Lower leg skin (tissue), 4 donors: ENCODE measurements around the gene TBC1D24. TPM values are rescaled to one million over a fixed set of nuclear protein-coding genes. Genes with fewer than 3 reads are reported as not detected.
A peak's percentile ranks its signal among the peaks of the same experiment; 100 is the strongest.

Source experiments
- DNase-seq, 2 donors: peaks; one replicate each; pipeline ENCODE4 v3.0.0-alpha.2; 2019; ENCODE audit warnings: low spot score in 2 of 2
- H3K4me3 ChIP-seq: fragments of 200-600 bp; sonication (generic); 2 replicates; pipeline ENCODE4 v1.5.1; 2017; ENCODE audit warnings: mild to moderate bottlenecking, low read depth; ENCODE audit not compliant: poor library complexity, severe bottlenecking
- CTCF ChIP-seq, 3 donors: fragments of 450-650 bp; IDR thresholded peaks; one replicate each; pipeline ENCODE4 v1.5.1; 2016; ENCODE audit warnings: antibody characterized with exemption in 3 of 3, mild to moderate bottlenecking in 3 of 3, moderate library complexity in 2 of 3
- POLR2A ChIP-seq, 2 donors: fragments of 450-650 bp; IDR thresholded peaks; one replicate each; pipeline ENCODE4 v1.6.1; 2016 to 2017; ENCODE audit warnings: antibody characterized with exemption in 2 of 2, mild to moderate bottlenecking in 1 of 2, moderate library complexity in 1 of 2
- WGBS, 2 donors: methylation state at CpG; one replicate each; pipeline ENCODE4 v1.1.5; 2018; 5-methylcytosine and 5-hydroxymethylcytosine counted together
- intact Hi-C: fragments of 100-400 bp; cut with DNase I; formaldehyde crosslinking; loops from one replicate; pipeline ENCODE4 v1.15.0; 2023; ENCODE audit warnings: low total_unique reads
- total RNA-seq, 4 donors: library from RNA; depleted of rRNA; stranded (reverse); fragments of >200 nt; gene quantifications; one replicate each; pipeline ENCODE4 v1.1.0, GENCODE V29; 2016

Gene TBC1D24
- total RNA-seq, 4 donors from 2014 or later: 12.1 to 19.1 (median 15.3) TPM

- TF ChIP-seq POLR2A (IDR thresholded peaks at IDR 0.05) (no peak), CTCF (IDR thresholded peaks at IDR 0.05) (no peak)
- intact Hi-C loops: no loop called here
- DNase-seq: no peak
- H3K4me3 ChIP-seq: no peak overlapping the region
- WGBS, 2 donors: 89 to 90% methylated on average over 23 to 28 of the region's 28 CpGs
Measured at GRCh38 chr16:2455081-2455845, 19.7 kb upstream of the TBC1D24 start.

- intact Hi-C loops: no loop called here
- no peak for TF ChIP-seq POLR2A (IDR thresholded peaks at IDR 0.05)
- TF ChIP-seq CTCF (IDR thresholded peaks at IDR 0.05): no peak
- WGBS, 2 donors: 93 to 98% methylated on average over 17 to 21 of the region's 21 CpGs
- DNase-seq: no peak
- H3K4me3 ChIP-seq: no peak overlapping the region
Measured at GRCh38 chr16:2456551-2457153, 18.3 kb upstream of the TBC1D24 start.

GRCh38 chr16:2457267-2457666, 17.7 kb upstream of the TBC1D24 start:
- DNase-seq: no peak
- TF ChIP-seq POLR2A (IDR thresholded peaks at IDR 0.05) (no peak), CTCF (IDR thresholded peaks at IDR 0.05) (no peak)
- H3K4me3 ChIP-seq: no peak overlapping the region
- intact Hi-C loops: no loop called here
- 65 to 75% methylated on average over 13 of the region's 13 CpGs for WGBS, 2 donors

- intact Hi-C loops: no loop called here
- WGBS, 2 donors: 75 to 86% methylated on average over 6 to 7 of the region's 7 CpGs
- TF ChIP-seq CTCF (IDR thresholded peaks at IDR 0.05) (no peak), POLR2A (IDR thresholded peaks at IDR 0.05) (no peak)
- no peak for DNase-seq
- no peak overlapping the region for H3K4me3 ChIP-seq
Measured at GRCh38 chr16:2457946-2458345, 17.0 kb upstream of the TBC1D24 start.

- peak in 1 of 2 donors; percentile 83 for DNase-seq
- WGBS, 2 donors: 18 to 29% methylated on average over 18 of the region's 18 CpGs
- no peak for TF ChIP-seq CTCF (IDR thresholded peaks at IDR 0.05)
- no peak for TF ChIP-seq POLR2A (IDR thresholded peaks at IDR 0.05)
- peak overlapping the region; percentile 19 for H3K4me3 ChIP-seq
- intact Hi-C loops: no loop called here
Measured at GRCh38 chr16:2458887-2459646, 15.9 kb upstream of the TBC1D24 start.
